HG02885 (cell line): ENCODE measurements around the gene LAD1.

ENCODE experiments used
- ATAC-seq: cut with Tn5 transposase; IDR thresholded peaks from one replicate; pipeline ENCODE4 v1.9.1; 2021; ENCODE audit warnings: mild to moderate bottlenecking; ENCODE audit not compliant: unreplicated experiment, poor library complexity

LAD1 gene

DNA sequence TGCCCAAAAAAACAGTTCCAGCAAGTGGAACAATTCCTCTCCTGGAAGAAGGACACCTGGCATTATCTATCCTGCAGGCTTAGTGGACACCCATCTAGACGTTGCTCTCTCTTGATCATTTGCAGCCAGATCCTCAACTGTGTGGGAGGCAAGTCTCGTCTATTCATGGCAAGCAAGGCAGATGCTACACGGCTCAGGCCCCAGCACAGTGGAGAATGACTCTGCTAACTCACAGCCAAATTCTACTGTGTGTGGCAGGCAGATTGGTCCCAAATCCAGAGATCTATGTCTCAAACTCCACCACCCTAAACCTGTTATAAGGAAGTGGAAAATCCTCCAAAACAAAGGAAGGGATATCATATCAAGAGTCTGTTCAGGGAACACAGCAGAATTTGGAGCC lies 28.6 kb downstream of the LAD1 start:
- no peak for ATAC-seq

DNA sequence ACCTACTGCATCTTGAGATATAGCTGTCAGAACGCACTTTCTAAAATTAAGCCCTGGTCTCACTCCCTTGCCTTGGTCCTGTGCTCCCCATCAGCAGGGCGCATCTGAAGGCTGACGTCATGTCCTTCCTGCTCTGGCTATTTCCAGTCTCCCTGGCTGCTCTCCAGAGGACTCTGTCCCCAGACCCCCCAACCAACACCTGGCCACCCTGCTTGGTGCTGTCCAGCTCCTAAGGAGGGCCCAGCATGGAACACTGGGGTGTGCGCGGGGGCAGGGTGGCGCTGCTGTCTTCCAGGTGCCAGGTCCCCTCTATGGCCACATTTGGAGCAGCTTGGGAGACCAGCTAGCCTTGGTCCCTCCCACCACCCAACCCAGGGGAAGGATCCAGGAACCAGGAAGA lies 29.9 kb downstream of the LAD1 start:
- ATAC-seq: no peak

DNA sequence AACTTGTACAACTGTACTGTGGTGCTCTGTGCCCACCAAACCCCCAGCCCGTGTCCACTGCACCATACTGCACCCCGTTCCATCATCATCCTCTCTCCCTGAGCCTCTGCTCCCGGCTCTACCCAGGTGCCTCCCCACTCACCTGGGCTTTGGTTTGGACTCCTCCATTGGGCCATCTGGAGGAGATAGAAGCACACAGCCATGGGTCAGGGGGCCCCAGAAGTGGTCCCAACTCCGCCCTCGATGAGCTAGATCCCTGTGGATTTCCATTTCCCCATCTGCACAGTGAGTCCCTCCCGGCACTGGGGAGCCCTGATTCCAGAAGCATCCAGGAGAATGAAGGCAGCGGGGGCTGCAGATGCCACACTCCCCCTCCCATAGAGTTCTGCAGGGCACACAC lies 32.4 kb downstream of the LAD1 start:
- no peak for ATAC-seq

DNA sequence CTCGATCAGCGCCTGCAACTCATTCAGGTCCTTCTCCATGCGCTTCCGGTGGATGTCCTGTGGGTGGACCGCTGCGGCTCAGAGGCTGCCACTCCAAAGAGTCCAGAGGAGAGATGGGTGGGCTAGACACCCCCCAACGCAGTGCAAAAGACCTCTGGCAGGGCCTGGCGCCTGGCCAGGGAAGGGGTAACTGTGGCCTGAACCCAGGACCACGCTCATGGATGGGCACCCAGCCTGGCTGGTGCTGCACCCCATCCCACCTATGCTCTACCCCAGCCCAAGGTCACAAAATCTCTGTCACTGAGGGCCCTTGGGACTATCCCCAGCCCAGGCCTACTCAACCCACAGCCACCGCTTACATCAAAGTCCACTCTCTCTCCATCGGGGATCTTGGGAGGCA lies 33.9 kb downstream of the LAD1 start:
- ATAC-seq: no peak

DNA sequence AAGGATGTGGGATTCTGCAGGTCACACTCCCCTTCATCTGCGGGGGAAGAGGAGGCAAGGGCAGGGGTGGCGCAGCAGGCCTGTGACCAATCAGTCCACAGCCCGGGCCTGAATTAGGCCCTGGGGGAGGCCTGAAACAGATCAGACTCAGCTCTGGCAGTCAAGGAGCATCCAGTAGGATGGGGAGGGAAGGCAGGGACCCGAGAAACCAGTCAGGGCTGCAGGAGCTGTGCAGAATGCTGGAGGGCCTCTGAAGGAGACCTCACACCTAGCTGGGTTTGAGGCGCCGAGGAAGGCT lies 34.4 kb downstream of the LAD1 start:
- no peak for ATAC-seq

DNA sequence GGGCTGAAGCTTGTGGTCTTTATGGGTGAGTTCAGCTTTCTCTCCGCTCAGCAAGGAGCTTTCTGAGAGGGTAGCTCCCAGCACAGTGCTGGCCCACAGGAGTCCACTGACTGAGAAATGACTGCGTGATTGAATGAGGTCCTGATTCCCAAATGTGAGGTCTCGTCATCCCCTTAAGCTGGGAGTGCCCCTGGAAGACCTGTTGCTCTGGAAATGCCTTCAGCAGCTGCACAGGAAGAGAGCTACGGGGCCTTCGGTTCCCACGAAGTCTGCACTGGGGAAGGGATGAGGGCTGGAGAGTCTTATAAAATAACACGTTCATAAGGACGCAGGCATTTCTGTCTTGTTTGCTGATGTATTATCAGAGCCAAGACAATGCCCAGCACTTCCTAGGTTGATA lies 35.7 kb downstream of the LAD1 start:
- no peak for ATAC-seq

DNA sequence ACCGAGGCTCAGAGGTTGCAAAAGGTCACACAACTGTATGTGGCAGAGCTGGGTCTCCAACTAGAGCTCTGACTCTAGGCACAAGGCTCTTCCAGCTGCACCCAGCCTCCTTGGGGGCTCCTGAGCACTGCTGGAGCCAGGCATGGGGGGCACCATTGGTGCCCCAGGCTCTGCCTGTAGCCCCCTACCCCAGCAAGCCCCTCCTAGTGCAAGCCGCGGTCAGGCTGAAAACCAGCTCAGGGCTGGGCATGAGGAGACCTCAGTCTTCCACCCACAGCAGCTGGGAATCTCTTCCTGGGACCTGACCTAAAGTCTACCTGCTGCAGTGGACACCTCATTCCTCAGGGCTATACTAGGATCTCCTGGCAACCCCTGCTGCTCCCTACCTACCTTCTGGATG lies 36.2 kb downstream of the LAD1 start:
- ATAC-seq: no peak

DNA sequence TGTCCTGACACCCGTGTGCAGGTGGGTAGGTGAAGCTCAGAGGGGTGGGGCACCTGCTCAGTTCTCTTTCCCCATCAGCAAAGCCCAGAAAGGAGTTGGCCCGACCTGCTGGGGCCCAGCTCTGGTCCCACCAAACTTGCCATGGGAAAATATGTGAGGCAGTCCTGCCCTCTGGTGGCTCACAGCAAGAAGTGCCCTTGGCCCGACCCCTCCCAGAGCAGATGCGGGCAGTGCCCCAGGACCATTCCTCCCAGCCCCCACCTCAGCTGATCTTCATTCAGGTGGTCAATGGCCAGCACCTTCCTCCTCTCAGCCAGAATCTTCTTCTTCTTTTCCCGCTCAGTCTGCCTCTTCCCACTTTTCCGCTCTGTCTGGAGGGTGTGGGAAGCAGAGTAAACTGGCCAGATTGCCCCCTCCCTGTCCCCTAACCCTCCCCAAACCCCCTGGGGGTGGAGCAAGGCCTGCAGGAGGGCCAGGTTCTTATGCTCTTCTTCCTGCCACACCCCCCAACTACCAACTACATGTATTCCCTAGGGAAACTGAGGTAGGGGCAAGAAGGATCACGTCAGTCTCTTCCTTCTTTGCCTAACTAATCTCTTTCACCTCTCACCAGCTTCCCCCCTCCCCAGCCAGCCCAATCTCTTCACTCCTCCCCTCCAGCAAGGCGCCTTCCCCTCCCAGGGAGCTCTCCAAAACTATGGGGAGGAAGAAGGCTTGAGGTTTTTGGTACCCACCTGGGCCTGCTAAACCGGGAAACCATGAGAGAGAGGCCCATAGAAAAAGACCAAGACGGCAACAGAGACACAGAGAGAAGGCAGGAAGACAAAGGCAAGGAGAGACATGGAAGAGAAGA lies 37.2 kb downstream of the LAD1 start:
- no peak for ATAC-seq

DNA sequence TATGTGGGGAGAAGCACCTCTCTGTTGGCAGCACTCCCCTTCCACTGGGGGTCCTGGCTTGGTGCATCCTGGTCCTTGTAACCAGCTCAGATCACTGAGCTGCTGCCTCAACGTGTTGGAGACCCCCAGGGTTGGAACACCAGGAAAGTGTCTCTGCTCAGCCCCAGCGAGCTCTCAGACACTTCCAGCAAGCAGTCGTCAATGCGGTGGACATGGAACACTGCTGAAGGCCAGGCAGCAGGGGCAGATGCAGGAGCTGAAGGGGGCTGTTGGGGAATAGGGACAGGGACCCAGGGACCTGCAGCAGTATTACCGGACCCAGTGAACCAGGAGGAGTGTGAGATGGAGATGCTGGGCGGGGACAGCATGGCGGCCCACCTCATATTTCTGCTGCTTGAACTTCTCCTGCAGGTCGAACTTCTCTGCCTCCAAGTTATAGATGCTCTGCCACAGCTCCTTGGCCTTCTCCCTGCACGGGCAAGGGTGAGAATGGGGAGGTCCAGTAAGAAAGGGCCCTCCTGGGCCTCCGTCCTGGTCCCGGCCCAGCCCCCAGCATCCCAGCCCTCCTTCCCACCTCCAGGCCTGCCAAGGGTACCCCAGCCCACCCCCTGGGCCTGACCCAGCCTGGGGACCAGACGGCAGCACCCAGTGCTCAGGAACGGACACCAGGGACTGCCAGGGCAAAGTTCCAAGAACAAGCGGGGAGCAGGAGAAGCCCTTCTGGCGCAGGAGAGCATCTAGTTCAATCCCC lies 38.0 kb downstream of the LAD1 start:
- ATAC-seq: no peak

DNA sequence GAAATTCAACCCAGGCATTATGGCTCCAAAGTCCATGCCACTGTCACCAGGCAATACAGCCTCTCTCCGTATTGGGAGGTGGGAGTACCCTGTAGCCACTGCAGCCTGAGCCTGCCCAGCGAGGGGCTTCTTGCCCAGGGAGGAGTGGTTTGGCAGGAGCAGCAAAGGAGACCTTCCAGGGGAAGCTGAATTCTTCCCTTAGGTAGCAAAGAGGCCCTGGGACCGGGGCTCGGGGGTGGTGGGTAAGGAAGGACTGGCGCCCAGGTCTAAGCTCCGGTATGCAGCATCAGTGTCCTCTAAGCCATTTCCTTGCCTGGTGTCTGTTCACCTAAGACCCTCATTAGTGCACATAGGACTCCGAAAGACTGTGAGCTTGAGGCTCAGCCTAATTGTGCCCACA lies 38.6 kb downstream of the LAD1 start:
- no peak for ATAC-seq

DNA sequence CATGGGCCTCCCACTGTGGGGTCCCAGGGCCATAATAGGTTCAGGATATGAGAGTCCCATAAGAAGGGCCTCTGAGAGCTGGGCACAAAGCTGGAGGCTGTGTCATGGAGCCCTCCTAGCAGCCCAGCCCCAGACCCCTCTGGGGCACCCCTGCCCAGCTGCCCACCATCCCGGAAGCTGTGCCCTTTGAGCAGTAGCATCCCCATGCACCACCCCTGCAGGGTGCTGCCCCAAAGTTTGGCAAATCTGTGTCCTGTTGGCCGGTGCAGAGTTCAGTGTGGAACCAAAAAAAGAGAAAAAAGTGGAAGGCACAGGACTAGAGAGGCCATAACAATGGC lies 39.3 kb downstream of the LAD1 start:
- no peak for ATAC-seq

DNA sequence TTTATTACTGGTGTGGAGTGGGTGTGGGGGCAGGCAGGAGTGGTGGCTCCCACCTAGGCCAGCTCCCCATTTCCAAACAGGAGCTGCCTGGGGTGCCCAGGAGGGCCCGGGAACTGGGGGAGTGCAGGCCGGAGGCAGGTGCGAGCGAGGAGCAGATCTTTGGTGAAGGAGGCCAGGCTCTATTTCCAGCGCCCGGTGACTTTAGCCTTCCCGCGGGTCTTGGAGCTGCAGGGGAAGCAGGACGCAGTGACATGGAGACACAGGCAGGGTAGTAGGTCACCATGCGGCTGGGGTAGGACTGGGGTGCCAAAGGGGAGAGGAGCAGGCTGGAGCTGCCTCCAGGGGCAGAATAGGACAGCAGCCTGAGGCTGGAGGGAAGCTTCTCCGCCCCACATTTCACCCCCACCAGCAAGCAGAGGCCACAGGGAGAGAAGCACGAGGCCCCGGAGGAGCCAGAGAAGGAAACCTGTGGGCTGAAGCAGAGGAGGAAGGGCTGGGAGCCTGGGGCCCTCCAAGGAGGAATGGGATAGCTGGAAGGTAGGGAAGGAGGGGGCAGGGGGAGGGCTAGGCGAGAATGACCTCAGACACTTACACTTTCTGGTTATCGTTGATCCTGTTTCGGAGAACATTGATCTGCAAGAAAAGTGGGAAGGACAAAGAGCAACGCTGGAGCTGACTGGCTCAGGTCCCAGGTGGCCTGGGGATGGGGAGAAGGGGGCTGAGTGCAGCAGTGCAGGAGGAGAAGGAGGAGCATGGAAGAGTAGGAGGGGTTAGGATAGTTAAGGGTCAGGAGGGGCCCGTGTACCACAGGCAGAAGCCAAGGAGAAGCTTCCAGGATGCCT lies 39.9 kb downstream of the LAD1 start:
- no peak for ATAC-seq

DNA sequence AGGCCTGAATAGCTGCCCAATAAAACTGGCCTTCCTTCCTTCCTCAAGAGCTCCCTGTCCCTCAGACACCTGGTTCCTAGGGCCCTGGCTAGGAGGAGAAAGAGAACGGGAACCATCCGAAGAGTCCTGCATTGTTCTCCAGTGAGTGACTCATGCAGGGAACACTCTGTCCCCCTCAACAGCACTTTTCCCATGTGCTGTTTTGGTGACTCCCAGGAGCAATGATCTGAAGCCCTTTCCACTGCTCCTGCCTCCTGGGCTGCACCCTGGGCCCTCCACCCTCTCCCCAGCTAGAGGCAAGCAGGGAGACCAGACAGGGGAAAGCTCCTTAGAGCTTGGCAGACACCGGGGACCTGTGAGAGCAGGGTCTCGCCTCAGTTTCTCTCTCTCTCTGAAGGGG lies 40.5 kb downstream of the LAD1 start:
- no peak for ATAC-seq

DNA sequence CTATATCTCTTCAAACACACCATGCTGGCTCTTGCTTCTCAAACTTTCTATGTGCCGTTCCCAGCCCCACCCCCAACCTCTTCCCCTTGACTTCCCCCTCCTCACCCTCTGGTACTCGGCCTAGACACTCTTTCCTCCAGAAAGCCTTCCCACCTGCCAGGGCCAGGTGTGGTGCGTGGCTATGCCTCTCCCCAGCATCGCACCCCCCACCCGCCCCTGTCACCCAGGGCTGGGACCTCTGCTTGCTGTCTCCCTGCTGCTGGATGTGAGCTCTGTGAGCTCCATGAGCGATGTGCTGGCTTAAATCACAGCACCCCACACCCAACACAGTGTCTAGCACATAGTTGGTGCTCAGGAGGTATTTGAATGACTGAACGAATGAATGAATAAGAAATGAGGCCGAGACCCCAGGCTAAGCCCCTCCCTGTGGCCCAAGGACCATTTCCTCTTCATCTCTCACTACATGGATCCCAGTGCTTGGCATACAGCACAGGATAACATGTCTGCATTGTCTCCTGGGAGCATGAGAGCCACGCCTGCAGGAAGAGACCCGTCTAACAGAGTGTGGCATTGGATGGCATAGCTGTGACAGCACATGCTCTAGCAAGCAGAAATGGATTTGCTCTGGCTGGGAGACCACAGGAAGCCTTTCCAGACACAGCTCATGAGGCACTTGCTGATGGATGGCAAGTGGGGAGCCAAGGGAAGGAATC lies 41.3 kb downstream of the LAD1 start:
- no peak for ATAC-seq

DNA sequence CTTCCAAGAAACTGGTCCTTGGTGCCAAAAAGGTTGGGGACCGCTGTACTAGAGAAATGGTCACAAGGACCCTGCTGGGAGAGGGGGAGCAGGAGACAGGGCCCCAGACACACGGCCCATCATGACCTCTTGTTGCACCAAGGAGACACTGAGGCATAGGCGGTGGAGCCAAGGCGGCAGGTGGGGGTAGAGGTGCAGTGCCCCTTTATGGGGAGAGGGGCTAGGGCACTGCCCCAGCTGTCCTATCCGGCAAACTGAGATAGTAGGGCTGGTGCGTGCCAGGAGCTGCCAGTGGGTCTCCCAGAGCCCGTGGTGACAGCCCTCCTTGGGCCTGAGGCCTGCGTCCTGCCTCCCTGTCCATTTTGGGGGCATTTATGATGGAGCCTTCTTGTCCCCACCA lies 41.9 kb downstream of the LAD1 start:
- ATAC-seq: no peak

DNA sequence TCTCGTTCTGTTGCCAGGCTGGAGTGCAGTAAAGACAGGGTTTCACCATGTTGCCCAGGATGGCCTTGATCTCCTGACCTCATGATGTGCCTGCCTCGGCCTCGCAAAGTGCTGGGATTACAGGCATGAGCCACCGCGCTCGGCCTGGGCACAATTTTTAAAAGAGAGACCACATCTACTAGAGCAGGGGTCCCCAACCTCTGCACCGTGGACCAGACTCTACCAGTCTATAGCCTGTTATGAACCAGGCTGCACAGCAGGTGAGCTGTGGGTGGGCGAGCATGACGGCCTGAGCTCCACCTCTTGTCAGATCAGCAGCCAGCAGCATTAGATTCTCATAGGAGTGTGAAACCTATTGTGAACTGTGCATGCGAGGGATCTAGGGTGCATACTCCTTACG lies 42.4 kb downstream of the LAD1 start:
- no peak for ATAC-seq

DNA sequence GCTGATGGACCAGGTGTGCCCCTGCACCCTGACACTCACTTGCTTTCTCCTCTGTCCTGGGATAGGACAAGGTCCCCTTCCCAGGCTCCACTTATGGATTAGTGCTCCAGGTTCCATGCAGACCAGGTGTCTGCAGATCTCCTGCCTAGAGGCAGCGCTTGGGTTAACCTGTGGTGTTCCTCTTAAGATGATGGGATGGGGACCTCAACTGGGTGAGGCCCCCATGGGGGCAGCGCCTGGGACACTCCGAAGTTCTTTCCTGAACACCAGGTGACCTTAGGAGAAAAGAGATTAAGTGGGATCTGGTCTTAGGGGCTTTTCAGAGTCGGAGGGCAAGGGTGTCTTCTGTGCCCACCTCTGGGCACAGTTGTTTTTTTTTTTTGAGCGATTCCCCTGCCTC lies 42.9 kb downstream of the LAD1 start:
- no peak for ATAC-seq

DNA sequence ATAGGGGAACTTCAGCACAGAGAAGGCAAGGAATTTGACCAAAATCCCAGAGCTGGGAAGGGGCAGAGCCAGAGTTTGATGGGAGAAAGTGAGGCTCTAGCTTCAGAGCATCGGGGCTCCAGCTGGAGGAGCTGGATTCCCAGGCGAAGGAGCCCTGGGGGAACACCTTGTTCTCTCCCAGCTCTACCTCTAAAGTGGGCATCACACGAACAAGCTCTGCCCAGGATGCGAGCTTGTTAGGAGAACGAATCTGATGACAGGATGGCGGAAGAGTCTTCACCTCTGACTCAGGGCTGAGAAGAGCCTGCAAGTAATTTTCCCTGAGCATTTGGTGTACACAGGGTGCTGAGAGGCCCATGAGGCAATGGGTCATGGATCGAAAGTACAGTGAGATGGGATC lies 43.7 kb downstream of the LAD1 start:
- no peak for ATAC-seq

DNA sequence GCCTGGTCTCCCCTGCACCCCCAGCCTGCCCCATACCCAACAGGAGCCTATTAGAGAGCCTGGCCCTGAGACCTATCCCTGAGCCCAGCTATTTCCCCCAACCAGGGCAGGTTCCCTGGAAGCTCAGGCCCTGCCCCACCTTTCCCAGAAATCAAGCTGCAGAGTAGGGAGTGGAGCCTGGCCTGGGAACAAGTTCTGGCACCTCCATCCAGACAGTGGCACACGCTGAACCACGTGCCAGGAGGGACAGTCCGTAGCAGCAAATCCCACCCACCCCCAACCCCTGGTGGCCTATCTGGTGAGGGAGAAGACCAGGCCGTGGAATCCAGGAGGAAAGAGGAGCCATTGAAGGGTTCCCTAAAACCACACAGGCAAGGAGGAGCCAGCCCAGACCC lies 44.2 kb downstream of the LAD1 start:
- no peak for ATAC-seq

DNA sequence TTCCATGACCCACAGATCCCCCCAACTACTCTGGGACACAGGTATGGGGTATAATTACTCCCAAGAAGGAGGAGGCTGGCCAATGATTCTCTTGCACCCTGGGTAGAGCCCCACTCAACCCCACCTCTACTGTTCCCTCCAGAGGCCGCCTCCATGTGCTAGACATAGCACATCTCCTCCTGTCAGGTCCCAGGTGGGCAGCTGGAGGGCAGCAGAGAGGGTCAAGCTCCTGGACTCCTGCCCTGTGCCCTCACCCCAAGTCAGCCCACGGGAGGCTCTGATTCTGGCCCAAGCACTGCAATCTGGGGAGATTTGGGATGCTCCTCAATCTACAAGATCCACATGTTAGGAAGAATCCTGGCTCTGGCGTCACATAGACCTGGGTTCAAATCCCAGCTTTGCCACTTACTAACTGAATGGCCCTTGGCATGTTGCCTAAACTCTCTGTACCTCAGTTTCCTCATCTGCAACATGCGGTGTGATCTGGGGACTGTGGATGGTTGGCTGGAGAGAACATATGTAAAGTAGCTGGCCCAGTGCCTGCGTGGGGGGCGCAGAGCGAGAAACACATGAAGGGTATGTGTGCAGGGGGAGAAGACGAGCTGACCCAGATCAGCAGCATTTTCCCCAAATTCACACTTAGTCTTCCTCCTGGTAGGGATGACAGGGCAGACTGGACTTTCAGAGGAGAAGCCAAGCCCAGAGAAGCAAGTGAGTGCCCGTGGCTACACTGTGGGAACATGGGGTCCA lies 44.8 kb downstream of the LAD1 start:
- ATAC-seq: no peak
